ENCODE measurements around the gene ZHX3. TPM values are rescaled to one million over a fixed set of nuclear protein-coding genes. Genes with fewer than 3 reads are reported as not detected.

The ZHX3 gene
- total RNA-seq, 1 experiment from 2014 or later, result 9.6 TPM

DNA sequence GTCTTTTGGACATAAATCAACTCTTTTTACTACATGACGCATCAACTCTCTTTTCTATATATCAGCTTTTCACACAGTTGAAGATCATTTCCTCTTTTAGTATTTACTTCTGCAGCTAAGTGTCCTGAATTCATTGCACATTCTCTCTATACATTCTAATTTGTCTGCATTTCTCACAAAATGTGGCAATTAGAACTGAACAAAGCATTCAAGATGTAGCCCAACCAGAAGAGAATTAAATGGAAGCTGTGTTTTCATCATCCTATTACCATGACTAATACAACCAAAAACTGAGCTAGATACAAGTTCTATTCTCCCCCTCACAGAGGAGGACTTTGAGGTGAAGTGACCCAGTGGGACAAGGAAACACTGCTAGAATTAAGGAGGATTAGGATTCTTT lies 93.2 kb downstream of the ZHX3 start:
- TF ChIP-seq NR3C1 (CRISPR knock-in tag; conservative IDR thresholded peaks at IDR 0.05; ENCODE audit: low read depth), result no peak
- TF ChIP-seq ZNF232 (CRISPR knock-in tag; IDR thresholded peaks at IDR 0.05), result no peak
- no peak for TF ChIP-seq ZNF532 (CRISPR knock-in tag; IDR thresholded peaks at IDR 0.05; ENCODE audit: borderline replicate concordance)
- no peak for TF ChIP-seq IRF2 (CRISPR knock-in tag; IDR thresholded peaks at IDR 0.05; ENCODE audit: borderline replicate concordance, low read depth)
- TF ChIP-seq ZNF317 (CRISPR knock-in tag; IDR thresholded peaks at IDR 0.05; ENCODE audit: borderline replicate concordance, low read depth), result no peak
- no peak for TF ChIP-seq KAT7 (CRISPR knock-in tag; IDR thresholded peaks at IDR 0.05; ENCODE audit: borderline replicate concordance)
- no peak for TF ChIP-seq MXD4 (CRISPR knock-in tag; IDR thresholded peaks at IDR 0.05; ENCODE audit: borderline replicate concordance)

DNA sequence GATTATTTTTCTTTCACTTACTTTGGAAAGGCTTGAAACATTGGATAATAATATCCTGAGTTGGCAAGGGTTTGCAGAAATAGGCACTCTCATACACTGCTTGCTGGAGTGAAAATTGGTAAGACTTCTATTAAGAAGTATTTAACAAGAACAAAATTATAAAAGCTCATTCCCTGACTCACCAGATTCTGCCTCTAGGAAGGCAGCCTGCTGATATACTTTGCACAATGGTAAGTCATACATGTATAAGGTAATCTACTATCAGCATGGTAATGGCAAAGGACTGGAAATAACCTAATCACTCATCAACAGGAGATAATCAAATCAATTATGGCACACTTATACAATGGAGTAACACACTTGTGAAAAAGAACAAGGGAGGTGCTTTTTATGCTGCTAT lies 94.4 kb downstream of the ZHX3 start:
- Mint-ChIP-seq H3K4me1 (no peaks in the 10 kb centered on the region), H3K27ac (no peak overlapping the region), H3K9me3 (no peaks in the 10 kb centered on the region), H3K36me3 (no peaks in the 10 kb centered on the region), H3K27me3 (ENCODE audit: low read depth) (no peaks in the 10 kb centered on the region), H3K4me3 (no peak overlapping the region)
- DNase-seq (ENCODE audit: low spot score), result no peak
- CTCF ChIA-PET, result interaction anchor here (0.8 to 3.4 kb wide), 6 partner anchors 9 to 260 kb away, joined by 3 to 14 read pairs (median 4); no protein-coding TSS in a partner anchor
- TF ChIP-seq, protein P1, sequence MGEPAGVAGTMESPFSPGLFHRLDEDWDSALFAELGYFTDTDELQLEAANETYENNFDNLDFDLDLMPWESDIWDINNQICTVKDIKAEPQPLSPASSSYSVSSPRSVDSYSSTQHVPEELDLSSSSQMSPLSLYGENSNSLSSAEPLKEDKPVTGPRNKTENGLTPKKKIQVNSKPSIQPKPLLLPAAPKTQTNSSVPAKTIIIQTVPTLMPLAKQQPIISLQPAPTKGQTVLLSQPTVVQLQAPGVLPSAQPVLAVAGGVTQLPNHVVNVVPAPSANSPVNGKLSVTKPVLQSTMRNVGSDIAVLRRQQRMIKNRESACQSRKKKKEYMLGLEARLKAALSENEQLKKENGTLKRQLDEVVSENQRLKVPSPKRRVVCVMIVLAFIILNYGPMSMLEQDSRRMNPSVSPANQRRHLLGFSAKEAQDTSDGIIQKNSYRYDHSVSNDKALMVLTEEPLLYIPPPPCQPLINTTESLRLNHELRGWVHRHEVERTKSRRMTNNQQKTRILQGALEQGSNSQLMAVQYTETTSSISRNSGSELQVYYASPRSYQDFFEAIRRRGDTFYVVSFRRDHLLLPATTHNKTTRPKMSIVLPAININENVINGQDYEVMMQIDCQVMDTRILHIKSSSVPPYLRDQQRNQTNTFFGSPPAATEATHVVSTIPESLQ (CRISPR knock-in tag; IDR thresholded peaks at IDR 0.05), result no peak
- TF ChIP-seq ZNF423 (CRISPR knock-in tag; IDR thresholded peaks at IDR 0.05), result no peak
- no peak for TF ChIP-seq ETV6 (CRISPR knock-in tag; IDR thresholded peaks at IDR 0.05)
- TF ChIP-seq ZNF416 (CRISPR knock-in tag; IDR thresholded peaks at IDR 0.05), result no peak
- no peak for TF ChIP-seq NFYB (CRISPR knock-in tag; conservative IDR thresholded peaks at IDR 0.05; ENCODE audit: low read depth)
- TF ChIP-seq TP53 (CRISPR knock-in tag; IDR thresholded peaks at IDR 0.05), result no peak
- no peak for TF ChIP-seq SMAD3 (CRISPR knock-in tag; IDR thresholded peaks at IDR 0.05; ENCODE audit: borderline replicate concordance)
- TF ChIP-seq, protein P2, sequence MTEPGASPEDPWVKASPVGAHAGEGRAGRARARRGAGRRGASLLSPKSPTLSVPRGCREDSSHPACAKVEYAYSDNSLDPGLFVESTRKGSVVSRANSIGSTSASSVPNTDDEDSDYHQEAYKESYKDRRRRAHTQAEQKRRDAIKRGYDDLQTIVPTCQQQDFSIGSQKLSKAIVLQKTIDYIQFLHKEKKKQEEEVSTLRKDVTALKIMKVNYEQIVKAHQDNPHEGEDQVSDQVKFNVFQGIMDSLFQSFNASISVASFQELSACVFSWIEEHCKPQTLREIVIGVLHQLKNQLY (CRISPR knock-in tag; IDR thresholded peaks at IDR 0.05), result no peak
- no peak for TF ChIP-seq FOXJ3 (CRISPR knock-in tag; IDR thresholded peaks at IDR 0.05; ENCODE audit: borderline replicate concordance)
- TF ChIP-seq GABPB1 (CRISPR knock-in tag; IDR thresholded peaks at IDR 0.05), result no peak
- no peak for TF ChIP-seq NFATC4 (CRISPR knock-in tag; IDR thresholded peaks at IDR 0.05)
- TF ChIP-seq, protein P3, sequence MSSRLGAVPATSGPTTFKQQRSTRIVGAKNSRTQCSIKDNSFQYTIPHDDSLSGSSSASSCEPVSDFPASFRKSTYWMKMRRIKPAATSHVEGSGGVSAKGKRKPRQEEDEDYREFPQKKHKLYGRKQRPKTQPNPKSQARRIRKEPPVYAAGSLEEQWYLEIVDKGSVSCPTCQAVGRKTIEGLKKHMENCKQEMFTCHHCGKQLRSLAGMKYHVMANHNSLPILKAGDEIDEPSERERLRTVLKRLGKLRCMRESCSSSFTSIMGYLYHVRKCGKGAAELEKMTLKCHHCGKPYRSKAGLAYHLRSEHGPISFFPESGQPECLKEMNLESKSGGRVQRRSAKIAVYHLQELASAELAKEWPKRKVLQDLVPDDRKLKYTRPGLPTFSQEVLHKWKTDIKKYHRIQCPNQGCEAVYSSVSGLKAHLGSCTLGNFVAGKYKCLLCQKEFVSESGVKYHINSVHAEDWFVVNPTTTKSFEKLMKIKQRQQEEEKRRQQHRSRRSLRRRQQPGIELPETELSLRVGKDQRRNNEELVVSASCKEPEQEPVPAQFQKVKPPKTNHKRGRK (CRISPR knock-in tag; IDR thresholded peaks at IDR 0.05; ENCODE audit: borderline replicate concordance), result no peak
- TF ChIP-seq, protein P4, sequence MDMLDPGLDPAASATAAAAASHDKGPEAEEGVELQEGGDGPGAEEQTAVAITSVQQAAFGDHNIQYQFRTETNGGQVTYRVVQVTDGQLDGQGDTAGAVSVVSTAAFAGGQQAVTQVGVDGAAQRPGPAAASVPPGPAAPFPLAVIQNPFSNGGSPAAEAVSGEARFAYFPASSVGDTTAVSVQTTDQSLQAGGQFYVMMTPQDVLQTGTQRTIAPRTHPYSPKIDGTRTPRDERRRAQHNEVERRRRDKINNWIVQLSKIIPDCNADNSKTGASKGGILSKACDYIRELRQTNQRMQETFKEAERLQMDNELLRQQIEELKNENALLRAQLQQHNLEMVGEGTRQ (CRISPR knock-in tag; IDR thresholded peaks at IDR 0.05), result no peak
- no peak for TF ChIP-seq HMGXB4 (CRISPR knock-in tag; IDR thresholded peaks at IDR 0.05)
- TF ChIP-seq OVOL2 (CRISPR knock-in tag; IDR thresholded peaks at IDR 0.05; ENCODE audit: borderline replicate concordance), result no peak
- TF ChIP-seq NR3C1 (CRISPR knock-in tag; conservative IDR thresholded peaks at IDR 0.05; ENCODE audit: low read depth), result no peak
- POLR2A ChIA-PET, result no interaction called here
- no peak for ATAC-seq

More for the DNA sequence above, 93.2 kb downstream of the ZHX3 start:
- Mint-ChIP-seq H3K9me3 (no peaks in the 10 kb centered on the region), H3K27me3 (ENCODE audit: low read depth) (no peaks in the 10 kb centered on the region), H3K27ac (no peak overlapping the region), H3K4me3 (no peak overlapping the region), H3K4me1 (no peaks in the 10 kb centered on the region), H3K36me3 (no peaks in the 10 kb centered on the region)
- ATAC-seq (no peak), DNase-seq (ENCODE audit: low spot score) (no peak)
- ChIA-PET CTCF (interaction anchor here (0.6 to 3.4 kb wide), 7 partner anchors 8 to 261 kb away, joined by 3 to 14 read pairs (median 3); no protein-coding TSS in a partner anchor), POLR2A (interaction anchor here (0.6 kb wide), 1 partner anchor 89 kb away, joined by 4 read pairs; no protein-coding TSS in a partner anchor)

Measured in WTC11 (cell line).